WI38 (cell line): ENCODE results near the gene CNNM1.

Experiments used
- H3K4me3 ChIP-seq: 2 replicates; pipeline ENCODE4 v1.5.1; 2011; ENCODE audit warnings: low read depth, mild to moderate bottlenecking, control low read depth, low read length
- CTCF ChIP-seq: IDR thresholded peaks from 2 replicates; pipeline ENCODE4 v1.5.1; 2012; ENCODE audit warnings: low read depth, mild to moderate bottlenecking, control low read depth, low read length

Gene CNNM1

GRCh38 chr10:99393683-99394082, 64.5 kb downstream of the CNNM1 start:
- H3K4me3 ChIP-seq, result no peak overlapping the region
- no peak for TF ChIP-seq CTCF

- H3K4me3 ChIP-seq, result no peak overlapping the region
- TF ChIP-seq CTCF, result no peak
Observed at GRCh38 chr10:99394256-99394655, 65.1 kb downstream of the CNNM1 start.

- no peak for TF ChIP-seq CTCF
- H3K4me3 ChIP-seq, result no peak overlapping the region
Observed at GRCh38 chr10:99394761-99395386, 65.7 kb downstream of the CNNM1 start.

- H3K4me3 ChIP-seq, result no peak overlapping the region
Observed at GRCh38 chr10:99395750-99396445, 66.7 kb downstream of the CNNM1 start.

GRCh38 chr10:99396471-99396870, 67.3 kb downstream of the CNNM1 start:
- H3K4me3 ChIP-seq, result no peak overlapping the region
- no peak for TF ChIP-seq CTCF

More at GRCh38 chr10:99395750-99396445, 66.7 kb downstream of the CNNM1 start:
- TF ChIP-seq CTCF, result no peak

GRCh38 chr10:99399664-99400063, 70.5 kb downstream of the CNNM1 start:
- no peak for TF ChIP-seq CTCF
- H3K4me3 ChIP-seq, result no peak overlapping the region

- H3K4me3 ChIP-seq, result no peak overlapping the region
- no peak for TF ChIP-seq CTCF
Observed at GRCh38 chr10:99403674-99404073, 74.5 kb downstream of the CNNM1 start.
